Keratinocyte (primary cell): ENCODE data around the gene ADGRB2. TPM values are rescaled to one million over a fixed set of nuclear protein-coding genes. Genes with fewer than 3 reads are reported as not detected.
A peak's percentile ranks its signal among the peaks of the same experiment; 100 is the strongest.

Experiments
- DNase-seq: peaks from one replicate; pipeline ENCODE4 v3.0.0-alpha.2; 2011; ENCODE audit warnings: low read depth, missing footprints, low spot score
- FAIRE-seq: peaks from 2 replicates; lab custom pipeline; 2011; peaks lifted over from hg19 to GRCh38; lab: Jason Lieb, UNC
- H2AFZ ChIP-seq: 2 replicates; pipeline ENCODE4 v1.6.0; 2012; ENCODE audit warnings: low read length, control low read depth, inconsistent platforms; ENCODE audit not compliant: control insufficient read depth
- H3K27ac ChIP-seq: 2 replicates; pipeline ENCODE4 v1.5.1; 2011; ENCODE audit warnings: low read length; ENCODE audit not compliant: control insufficient read depth, insufficient read depth
- H3K27me3 ChIP-seq: 3 replicates; pipeline ENCODE4 v1.6.0; 2011; ENCODE audit warnings: low read length; ENCODE audit not compliant: control insufficient read depth, insufficient read depth; ENCODE audit errors: extremely low read depth
- H3K36me3 ChIP-seq, 2 experiments: 2 replicates in 1 of 2; 3 replicates in 1 of 2; pipeline ENCODE4 v1.5.1; 2011; ENCODE audit warnings: low read length in 2 of 2, mild to moderate bottlenecking in 1 of 2; ENCODE audit not compliant: control insufficient read depth in 2 of 2, insufficient read depth in 2 of 2; ENCODE audit errors: extremely low read depth in 1 of 2
- H3K4me1 ChIP-seq: 3 replicates; pipeline ENCODE4 v1.5.1; 2011; ENCODE audit warnings: low read length; ENCODE audit not compliant: control insufficient read depth, insufficient read depth; ENCODE audit errors: extremely low read depth
- H3K4me2 ChIP-seq: 3 replicates; pipeline ENCODE4 v1.6.0; 2011; ENCODE audit warnings: low read depth, low read length; ENCODE audit not compliant: control insufficient read depth, insufficient read depth; ENCODE audit errors: extremely low read depth
- H3K4me3 ChIP-seq, 3 experiments: fragments of 200-600 bp in 1 of 3; sonication (generic) in 1 of 3; 2 replicates in 2 of 3; 3 replicates in 1 of 3; pipeline ENCODE4 v1.5.1; 2011 to 2016; ENCODE audit warnings: low read length in 3 of 3, mild to moderate bottlenecking in 3 of 3, control low read depth in 2 of 3, inconsistent platforms in 1 of 3, low read depth in 1 of 3, mixed read lengths in 1 of 3, mixed run types in 1 of 3, moderate library complexity in 1 of 3; ENCODE audit not compliant: control insufficient read depth in 2 of 3, insufficient read depth in 2 of 3; ENCODE audit errors: extremely low read depth in 1 of 3
- H3K79me2 ChIP-seq: 2 replicates; pipeline ENCODE4 v1.6.0; 2012; ENCODE audit warnings: low read length; ENCODE audit not compliant: control insufficient read depth, insufficient read depth
- H3K9ac ChIP-seq: 3 replicates; pipeline ENCODE4 v1.6.0; 2011; ENCODE audit warnings: low read length; ENCODE audit not compliant: control insufficient read depth, insufficient read depth; ENCODE audit errors: extremely low read depth
- H3K9me1 ChIP-seq: 3 replicates; pipeline ENCODE4 v1.6.0; 2011; ENCODE audit warnings: low read length; ENCODE audit not compliant: control insufficient read depth, insufficient read depth; ENCODE audit errors: extremely low read depth
- H3K9me3 ChIP-seq: 2 replicates; pipeline ENCODE4 v1.5.1; 2012; ENCODE audit warnings: low read depth, low read length; ENCODE audit not compliant: control insufficient read depth
- H4K20me1 ChIP-seq: 3 replicates; pipeline ENCODE4 v1.6.0; 2011; ENCODE audit warnings: low read length; ENCODE audit not compliant: control insufficient read depth, insufficient read depth; ENCODE audit errors: extremely low read depth
- EZH2 ChIP-seq: IDR thresholded peaks from one replicate; pipeline ENCODE4 v1.6.1; 2012; ENCODE audit warnings: inconsistent platforms, mild to moderate bottlenecking, low read length, moderate library complexity
- dilution Hi-C: fragments of 300-500 bp; cut with MboI; formaldehyde crosslinking; loops from one replicate; pipeline ENCODE4 v1.7.0; 2020; ENCODE audit warnings: low sequenced_read_pairs; ENCODE audit not compliant: extremely low pct_ligation_motif_present
- polyA plus RNA-seq, 5 experiments: library from polyadenylated mRNA; depleted of rRNA in 3 of 5; stranded (reverse) in 3 of 5; stranded (forward) in 1 of 5; unstranded in 1 of 5; fragments of >200 nt; gene quantifications; 1 replicate in 1 of 5; 2 replicates in 3 of 5; 3 replicates in 1 of 5; pipeline versions ENCODE4 v1.2.1 to v1.2.3, GENCODE V29; 2011 to 2012; ENCODE audit warnings: missing spikeins in 2 of 5, low read depth in 1 of 5, low replicate concordance in 1 of 5
- TF ChIP-seq, protein P1 (sequence below), 3 experiments: IDR thresholded peaks in 1 of 3; conservative IDR thresholded peaks in 1 of 3; optimal IDR thresholded peaks in 1 of 3; 2 replicates in 2 of 3; 3 replicates in 1 of 3; pipeline versions ENCODE3 to v1.5.1; 2011; ENCODE audit warnings: low read length in 3 of 3, mild to moderate bottlenecking in 3 of 3, moderate library complexity in 2 of 3, control low read depth in 1 of 3, inconsistent platforms in 1 of 3; ENCODE audit not compliant: insufficient read depth in 2 of 3; ENCODE audit errors: extremely low read depth in 1 of 3

ADGRB2 gene
- polyA plus RNA-seq, 1 donor (not counting 4 experiments of a cell fraction or from before 2014, with no cell fraction given) = 0.68 TPM

DNA sequence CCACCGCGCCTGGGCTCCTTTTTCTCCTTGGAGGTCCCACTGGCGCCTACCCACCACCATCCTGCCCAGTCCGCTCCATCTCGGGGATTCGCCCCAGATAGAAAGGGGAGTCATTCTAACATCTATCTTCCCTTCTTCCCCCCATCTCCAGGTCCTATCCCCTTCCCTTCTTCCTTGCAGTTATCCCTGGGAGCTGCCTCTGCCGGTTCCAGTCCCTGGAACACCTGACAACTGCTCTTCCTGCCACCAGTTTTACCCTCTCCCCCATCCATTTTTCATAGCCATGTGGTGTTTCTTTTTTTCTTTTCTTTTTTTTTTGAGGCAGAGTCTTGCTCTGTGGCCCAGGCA lies 48.3 kb downstream of the ADGRB2 start:
- H4K20me1 ChIP-seq = no peaks in the 10 kb centered on the region
- H3K4me1 ChIP-seq = peaks cover 48% of the 10 kb centered on the region
- no peak overlapping the region for H3K4me3 ChIP-seq
- H2AFZ ChIP-seq = no peak overlapping the region
- H3K36me3 ChIP-seq = no peaks in the 10 kb centered on the region
- H3K79me2 ChIP-seq = no peaks in the 10 kb centered on the region
- H3K9me1 ChIP-seq = peaks cover 4% of the 10 kb centered on the region
- no peak for FAIRE-seq
- H3K27ac ChIP-seq = no peak overlapping the region
- TF ChIP-seq, protein P1, sequence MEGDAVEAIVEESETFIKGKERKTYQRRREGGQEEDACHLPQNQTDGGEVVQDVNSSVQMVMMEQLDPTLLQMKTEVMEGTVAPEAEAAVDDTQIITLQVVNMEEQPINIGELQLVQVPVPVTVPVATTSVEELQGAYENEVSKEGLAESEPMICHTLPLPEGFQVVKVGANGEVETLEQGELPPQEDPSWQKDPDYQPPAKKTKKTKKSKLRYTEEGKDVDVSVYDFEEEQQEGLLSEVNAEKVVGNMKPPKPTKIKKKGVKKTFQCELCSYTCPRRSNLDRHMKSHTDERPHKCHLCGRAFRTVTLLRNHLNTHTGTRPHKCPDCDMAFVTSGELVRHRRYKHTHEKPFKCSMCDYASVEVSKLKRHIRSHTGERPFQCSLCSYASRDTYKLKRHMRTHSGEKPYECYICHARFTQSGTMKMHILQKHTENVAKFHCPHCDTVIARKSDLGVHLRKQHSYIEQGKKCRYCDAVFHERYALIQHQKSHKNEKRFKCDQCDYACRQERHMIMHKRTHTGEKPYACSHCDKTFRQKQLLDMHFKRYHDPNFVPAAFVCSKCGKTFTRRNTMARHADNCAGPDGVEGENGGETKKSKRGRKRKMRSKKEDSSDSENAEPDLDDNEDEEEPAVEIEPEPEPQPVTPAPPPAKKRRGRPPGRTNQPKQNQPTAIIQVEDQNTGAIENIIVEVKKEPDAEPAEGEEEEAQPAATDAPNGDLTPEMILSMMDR (optimal IDR thresholded peaks at IDR 0.05 in 1 of 3, IDR thresholded peaks at IDR 0.05 in 1 of 3, conservative IDR thresholded peaks at IDR 0.05 in 1 of 3; ENCODE audit: extremely low read depth in 1 of 3, insufficient read depth in 2 of 3, low read length in 3 of 3) = peak in 1 of 3 experiments; percentile 5
- TF ChIP-seq EZH2 = no peak
- no peak overlapping the region for H3K9ac ChIP-seq
- dilution Hi-C loops = no loop called here
- peaks cover 3% of the 10 kb centered on the region for H3K27me3 ChIP-seq
- H3K4me2 ChIP-seq = no peak overlapping the region
- no peak for DNase-seq
- no peaks in the 10 kb centered on the region for H3K9me3 ChIP-seq

- peak overlapping the region; percentile 14 for H3K4me2 ChIP-seq
- H3K9me1 ChIP-seq = peaks cover 4% of the 10 kb centered on the region
- H3K27ac ChIP-seq = no peak overlapping the region
- H3K4me1 ChIP-seq = peaks cover 48% of the 10 kb centered on the region
- no peak overlapping the region for H2AFZ ChIP-seq
- FAIRE-seq (no peak), DNase-seq (no peak)
- no peak overlapping the region for H3K4me3 ChIP-seq
- no peak overlapping the region for H3K9ac ChIP-seq
- no peaks in the 10 kb centered on the region for H3K27me3 ChIP-seq
- no peaks in the 10 kb centered on the region for H3K79me2 ChIP-seq
- H4K20me1 ChIP-seq = no peaks in the 10 kb centered on the region
- TF ChIP-seq, protein P1 (optimal IDR thresholded peaks at IDR 0.05 in 1 of 3, IDR thresholded peaks at IDR 0.05 in 1 of 3, conservative IDR thresholded peaks at IDR 0.05 in 1 of 3; ENCODE audit: extremely low read depth in 1 of 3, insufficient read depth in 2 of 3, low read length in 3 of 3) = peak; percentile 71 to 94 (median 81)
- TF ChIP-seq EZH2 = no peak
- no peaks in the 10 kb centered on the region for H3K9me3 ChIP-seq
- no peaks in the 10 kb centered on the region for H3K36me3 ChIP-seq
- dilution Hi-C loops = no loop called here
Observed at GRCh38 chr1:31715087-31715872, 48.9 kb downstream of the ADGRB2 start.
